A549 (cell line): ENCODE results near the gene ATG10. TPM values are rescaled to one million over a fixed set of nuclear protein-coding genes. Genes with fewer than 3 reads are reported as not detected.

Experiments used
- ATAC-seq, 2 experiments: fragments of 200-7000 bp in 1 of 2; fragments of >200 bp in 1 of 2; cut with Nextera tagmentation in 1 of 2; cut with Tn5 transposase in 1 of 2; 3 replicates each; pipeline versions ENCODE4 v1.8.0 to v1.9.1; 2018 to 2020; ENCODE audit warnings: mild to moderate bottlenecking in 1 of 2, moderate library complexity in 1 of 2
- CTCF ChIA-PET: fragments of 300-600 bp; sonication (Branson Sonifier 250); formaldehyde crosslinking; extraction: SDS; loops from one replicate; lab custom pipeline; 2021; ENCODE audit warnings: antibody characterized with exemption, inconsistent platforms; lab: Yijun Ruan, JAX
- POLR2A ChIA-PET: fragments of 350-600 bp; formaldehyde crosslinking; extraction: SDS; loops from one replicate; lab custom pipeline; 2021; ENCODE audit warnings: antibody characterized with exemption, inconsistent platforms; lab: Yijun Ruan, JAX
- DNase-seq, 2 experiments: peaks; one replicate each; pipeline versions ENCODE4 v3.0.0 to v3.0.0-alpha.2; 2011 to 2016; ENCODE audit warnings: low read depth in 1 of 2, low spot score in 1 of 2
- FAIRE-seq: peaks from 2 replicates; lab custom pipeline; 2011; peaks lifted over from hg19 to GRCh38; lab: Jason Lieb, UNC
- H3K27ac ChIP-seq, 2 experiments: fragments of >200 bp; sonication (Bioruptor Twin); formaldehyde crosslinking; 3 replicates each; pipeline ENCODE4 v1.5.1; 2016 to 2017
- H3K4me1 ChIP-seq: fragments of >200 bp; sonication (Bioruptor Twin); formaldehyde crosslinking; 3 replicates; pipeline ENCODE4 v1.6.1; 2016
- H3K4me2 ChIP-seq: fragments of >200 bp; sonication (Bioruptor Twin); formaldehyde crosslinking; 3 replicates; pipeline ENCODE4 v1.6.1; 2016
- H3K4me3 ChIP-seq: fragments of >200 bp; sonication (Bioruptor Twin); formaldehyde crosslinking; 3 replicates; pipeline ENCODE4 v1.5.1; 2016
- H3K9me3 ChIP-seq: fragments of >200 bp; sonication (Bioruptor Twin); formaldehyde crosslinking; 3 replicates; pipeline ENCODE4 v1.6.1; 2016
- CBX2 ChIP-seq: fragments of 200-600 bp; sonication (generic); IDR thresholded peaks from 2 replicates; pipeline ENCODE4 v1.6.1; 2016; ENCODE audit warnings: low read depth, mild to moderate bottlenecking, borderline replicate concordance
- ESRRA ChIP-seq: fragments of 150-350 bp; IDR thresholded peaks from 2 replicates; pipeline ENCODE4 v1.6.1; 2014; ENCODE audit warnings: mild to moderate bottlenecking, low read length, borderline replicate concordance
- JUNB ChIP-seq: fragments of >200 bp; sonication (Bioruptor Twin); formaldehyde crosslinking; IDR thresholded peaks from 2 replicates; pipeline ENCODE4 v1.6.1; 2016
- KDM1A ChIP-seq: fragments of 200-600 bp; sonication (generic); IDR thresholded peaks from 2 replicates; pipeline ENCODE4 v1.6.1; 2016; ENCODE audit warnings: low read depth, mild to moderate bottlenecking
- KDM5A ChIP-seq: fragments of 200-600 bp; sonication (generic); IDR thresholded peaks from 2 replicates; pipeline ENCODE4 v1.6.1; 2016; ENCODE audit warnings: antibody characterized with exemption, mild to moderate bottlenecking
- NFE2L2 ChIP-seq: fragments of 150-350 bp; conservative IDR thresholded peaks from 2 replicates; pipeline ENCODE4 v1.6.1; 2014; ENCODE audit warnings: low read length
- NR3C1 ChIP-seq: fragments of >200 bp; sonication (Bioruptor Twin); formaldehyde crosslinking; IDR thresholded peaks from 3 replicates; pipeline ENCODE4 v1.6.1; 2017
- POLR2A ChIP-seq: IDR thresholded peaks from 2 replicates; pipeline ENCODE4 v1.6.1; 2012; ENCODE audit warnings: mild to moderate bottlenecking, low read length
- RAD21 ChIP-seq, 2 experiments: fragments of >200 bp in 1 of 2; sonication (Bioruptor Twin) in 1 of 2; formaldehyde crosslinking in 1 of 2; IDR thresholded peaks in 1 of 2; conservative IDR thresholded peaks in 1 of 2; 2 replicates in 1 of 2; 3 replicates in 1 of 2; pipeline ENCODE4 v1.6.1; 2012 to 2018; ENCODE audit warnings: inconsistent platforms in 1 of 2
- RFX5 ChIP-seq: fragments of 450-650 bp; IDR thresholded peaks from 2 replicates; pipeline ENCODE4 v1.7.1; 2014; ENCODE audit warnings: antibody characterized with exemption, mild to moderate bottlenecking, moderate library complexity
- SREBF2 ChIP-seq: fragments of 450-650 bp; IDR thresholded peaks from 2 replicates; pipeline ENCODE4 v1.6.1; 2014; ENCODE audit warnings: mild to moderate bottlenecking, moderate library complexity
- ZC3H11A ChIP-seq: fragments of 450-650 bp; IDR thresholded peaks from 2 replicates; pipeline ENCODE4 v1.6.1; 2014; ENCODE audit warnings: antibody characterized with exemption, mild to moderate bottlenecking
- WGBS: methylation state at CpG from one replicate; pipeline ENCODE4 v1.1.6; 2017; ENCODE audit errors: missing lambda C conversion rate; 5-methylcytosine and 5-hydroxymethylcytosine counted together
- polyA plus RNA-seq, 4 experiments: library from polyadenylated mRNA; depleted of rRNA in 3 of 4; stranded (reverse); fragments of >200 nt; fragmentation: RNase III in 1 of 4; extraction: RNeasy Plus Mini Kit Qiagen cat#74134 plus additional on column Dnase treatment in 1 of 4; gene quantifications; 2 replicates in 3 of 4; 3 replicates in 1 of 4; pipeline ENCODE4 v1.2.3, GENCODE V29; 2011 to 2017
- TF ChIP-seq, protein P1 (sequence below): fragments of >200 bp; sonication (Bioruptor Twin); formaldehyde crosslinking; IDR thresholded peaks from 3 replicates; pipeline ENCODE4 v1.5.1; 2016
- TF ChIP-seq, protein P2 (sequence below): fragments of >200 bp; sonication (Bioruptor Twin); formaldehyde crosslinking; IDR thresholded peaks from 2 replicates; pipeline ENCODE4 v1.6.1; 2016
- TF ChIP-seq, protein P3 (sequence below): fragments of 250-450 bp; sonication (Bioruptor Pico); IDR thresholded peaks from 2 replicates; pipeline ENCODE4 v1.5.0; 2020; ENCODE audit warnings: low read depth, mild to moderate bottlenecking, moderate library complexity
- TF ChIP-seq, protein P4 (sequence below): IDR thresholded peaks from 2 replicates; pipeline ENCODE4 v1.6.1; 2012
- TF ChIP-seq, protein P5 (sequence below): fragments of 250-450 bp; sonication (Bioruptor Pico); IDR thresholded peaks from 2 replicates; pipeline ENCODE4 v1.5.0; 2021; ENCODE audit warnings: mild to moderate bottlenecking, moderate library complexity, borderline replicate concordance
- TF ChIP-seq, protein P6 (sequence below): fragments of 150-350 bp; IDR thresholded peaks from 2 replicates; pipeline ENCODE4 v1.6.1; 2014; ENCODE audit warnings: low read depth, mild to moderate bottlenecking, low read length
- TF ChIP-seq, protein P7 (sequence below): fragments of 200-600 bp; sonication (generic); IDR thresholded peaks from 2 replicates; pipeline ENCODE4 v1.6.1; 2016; ENCODE audit warnings: antibody characterized with exemption, mild to moderate bottlenecking, moderate library complexity

The ATG10 gene
- polyA plus RNA-seq, 2 of the 4 experiments (the other 2 are of a cell fraction) = 12.7 to 17.9 TPM

DNA sequence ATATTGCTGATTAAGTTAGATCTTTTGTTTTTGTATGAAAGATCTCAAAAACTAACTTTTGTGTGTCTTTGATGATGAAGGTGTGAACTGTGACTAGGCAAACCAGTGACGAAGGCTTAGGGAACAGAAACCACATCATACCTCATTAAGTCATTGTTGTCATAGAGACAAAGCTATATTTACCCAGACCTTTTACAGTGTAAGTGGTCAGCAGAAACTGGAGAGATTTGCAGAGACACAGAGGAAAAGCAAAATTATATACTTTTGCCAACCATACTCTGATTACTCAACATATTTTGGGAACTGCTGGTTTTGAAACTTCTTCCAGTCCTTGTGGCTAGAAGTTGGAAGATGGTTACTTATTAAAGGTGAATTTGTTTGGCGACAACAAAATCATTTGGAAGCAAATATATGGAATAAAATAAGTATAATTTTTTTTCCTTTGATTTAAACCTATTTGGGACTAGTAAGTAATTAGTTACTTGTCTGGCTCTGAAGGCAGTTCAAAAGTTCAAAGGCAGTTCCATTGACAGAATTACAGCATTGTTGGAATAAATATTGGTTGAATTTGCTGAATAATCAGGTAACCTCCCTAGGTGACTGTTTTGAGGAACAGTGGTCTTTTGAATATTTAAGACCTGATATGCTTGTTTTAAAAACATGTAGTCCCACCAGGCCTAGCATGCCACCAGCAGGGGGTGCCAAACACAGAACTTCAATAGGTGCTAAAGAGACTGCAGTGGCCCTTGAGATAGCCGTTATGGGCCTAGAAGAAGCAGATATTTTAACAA is 202.5 kb downstream of the ATG10 start (continued):
- TF ChIP-seq, protein P1, sequence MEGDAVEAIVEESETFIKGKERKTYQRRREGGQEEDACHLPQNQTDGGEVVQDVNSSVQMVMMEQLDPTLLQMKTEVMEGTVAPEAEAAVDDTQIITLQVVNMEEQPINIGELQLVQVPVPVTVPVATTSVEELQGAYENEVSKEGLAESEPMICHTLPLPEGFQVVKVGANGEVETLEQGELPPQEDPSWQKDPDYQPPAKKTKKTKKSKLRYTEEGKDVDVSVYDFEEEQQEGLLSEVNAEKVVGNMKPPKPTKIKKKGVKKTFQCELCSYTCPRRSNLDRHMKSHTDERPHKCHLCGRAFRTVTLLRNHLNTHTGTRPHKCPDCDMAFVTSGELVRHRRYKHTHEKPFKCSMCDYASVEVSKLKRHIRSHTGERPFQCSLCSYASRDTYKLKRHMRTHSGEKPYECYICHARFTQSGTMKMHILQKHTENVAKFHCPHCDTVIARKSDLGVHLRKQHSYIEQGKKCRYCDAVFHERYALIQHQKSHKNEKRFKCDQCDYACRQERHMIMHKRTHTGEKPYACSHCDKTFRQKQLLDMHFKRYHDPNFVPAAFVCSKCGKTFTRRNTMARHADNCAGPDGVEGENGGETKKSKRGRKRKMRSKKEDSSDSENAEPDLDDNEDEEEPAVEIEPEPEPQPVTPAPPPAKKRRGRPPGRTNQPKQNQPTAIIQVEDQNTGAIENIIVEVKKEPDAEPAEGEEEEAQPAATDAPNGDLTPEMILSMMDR = peak; percentile 70
- peak; percentile 33 to 59; a peak in 3 of 5 replicates for TF ChIP-seq RAD21 (conservative IDR thresholded peaks at IDR 0.05 in 1 of 2, IDR thresholded peaks at IDR 0.05 in 1 of 2)
- TF ChIP-seq, all 56 proteins: peak for 4

DNA sequence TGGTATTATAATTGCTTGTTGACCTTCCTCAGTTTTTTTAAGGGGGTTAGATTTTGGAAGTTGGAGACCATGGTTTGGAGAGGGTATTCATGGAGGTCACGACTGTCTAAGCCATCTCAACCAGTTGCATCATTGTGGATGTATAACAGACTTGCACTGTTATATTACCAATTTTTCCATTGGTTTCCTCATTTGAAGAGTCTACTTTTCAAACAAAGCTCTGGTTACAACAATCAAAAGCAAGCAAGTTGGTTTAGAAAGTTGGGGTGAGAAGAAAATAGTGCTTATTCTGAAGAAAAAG is 203.0 kb downstream of the ATG10 start:
- Histone ChIP-seq H3K4me2 (no peak overlapping the region), H3K27ac (no peak overlapping the region), H3K4me3 (no peak overlapping the region), H3K4me1 (peaks cover 8% of the 10 kb centered on the region; the same call in 2 of the 3 replicates), H3K9me3 (no peaks in the 10 kb centered on the region)
- CTCF ChIA-PET = interaction anchor here (0.7 to 0.9 kb wide), 2 partner anchors 44 to 50 kb away, joined by 3 read pairs; no protein-coding TSS in a partner anchor
- POLR2A ChIA-PET = no interaction called here
- WGBS = 97% methylated on average over 1 of the region's 1 CpG
- DNase-seq (no peak), ATAC-seq (0 out of 6 replicates have a peak, but pooled peaks of 1 of the 2 experiments have one; percentile 13), FAIRE-seq (no peak)
- TF ChIP-seq, protein P2, sequence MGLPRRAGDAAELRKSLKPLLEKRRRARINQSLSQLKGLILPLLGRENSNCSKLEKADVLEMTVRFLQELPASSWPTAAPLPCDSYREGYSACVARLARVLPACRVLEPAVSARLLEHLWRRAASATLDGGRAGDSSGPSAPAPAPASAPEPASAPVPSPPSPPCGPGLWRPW = no peak
- TF ChIP-seq RFX5 (no peak), JUNB (no peak), ESRRA (no peak), CBX2 (no peak), POLR2A (no peak), KDM5A (no peak), ZC3H11A (no peak), RAD21 (conservative IDR thresholded peaks at IDR 0.05 in 1 of 2, IDR thresholded peaks at IDR 0.05 in 1 of 2) (no peak), NFE2L2 (no peak)
- TF ChIP-seq, protein P3, sequence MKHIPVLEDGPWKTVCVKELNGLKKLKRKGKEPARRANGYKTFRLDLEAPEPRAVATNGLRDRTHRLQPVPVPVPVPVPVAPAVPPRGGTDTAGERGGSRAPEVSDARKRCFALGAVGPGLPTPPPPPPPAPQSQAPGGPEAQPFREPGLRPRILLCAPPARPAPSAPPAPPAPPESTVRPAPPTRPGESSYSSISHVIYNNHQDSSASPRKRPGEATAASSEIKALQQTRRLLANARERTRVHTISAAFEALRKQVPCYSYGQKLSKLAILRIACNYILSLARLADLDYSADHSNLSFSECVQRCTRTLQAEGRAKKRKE (CRISPR knock-in tag) = no peak
- TF ChIP-seq, protein P4, sequence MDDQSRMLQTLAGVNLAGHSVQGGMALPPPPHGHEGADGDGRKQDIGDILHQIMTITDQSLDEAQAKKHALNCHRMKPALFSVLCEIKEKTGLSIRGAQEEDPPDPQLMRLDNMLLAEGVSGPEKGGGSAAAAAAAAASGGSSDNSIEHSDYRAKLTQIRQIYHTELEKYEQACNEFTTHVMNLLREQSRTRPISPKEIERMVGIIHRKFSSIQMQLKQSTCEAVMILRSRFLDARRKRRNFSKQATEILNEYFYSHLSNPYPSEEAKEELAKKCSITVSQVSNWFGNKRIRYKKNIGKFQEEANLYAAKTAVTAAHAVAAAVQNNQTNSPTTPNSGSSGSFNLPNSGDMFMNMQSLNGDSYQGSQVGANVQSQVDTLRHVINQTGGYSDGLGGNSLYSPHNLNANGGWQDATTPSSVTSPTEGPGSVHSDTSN = no peak
- TF ChIP-seq, protein P5, sequence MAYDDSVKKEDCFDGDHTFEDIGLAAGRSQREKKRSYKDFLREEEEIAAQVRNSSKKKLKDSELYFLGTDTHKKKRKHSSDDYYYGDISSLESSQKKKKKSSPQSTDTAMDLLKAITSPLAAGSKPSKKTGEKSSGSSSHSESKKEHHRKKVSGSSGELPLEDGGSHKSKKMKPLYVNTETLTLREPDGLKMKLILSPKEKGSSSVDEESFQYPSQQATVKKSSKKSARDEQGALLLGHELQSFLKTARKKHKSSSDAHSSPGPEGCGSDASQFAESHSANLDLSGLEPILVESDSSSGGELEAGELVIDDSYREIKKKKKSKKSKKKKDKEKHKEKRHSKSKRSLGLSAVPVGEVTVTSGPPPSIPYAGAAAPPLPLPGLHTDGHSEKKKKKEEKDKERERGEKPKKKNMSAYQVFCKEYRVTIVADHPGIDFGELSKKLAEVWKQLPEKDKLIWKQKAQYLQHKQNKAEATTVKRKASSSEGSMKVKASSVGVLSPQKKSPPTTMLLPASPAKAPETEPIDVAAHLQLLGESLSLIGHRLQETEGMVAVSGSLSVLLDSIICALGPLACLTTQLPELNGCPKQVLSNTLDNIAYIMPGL (CRISPR knock-in tag) = no peak

DNA sequence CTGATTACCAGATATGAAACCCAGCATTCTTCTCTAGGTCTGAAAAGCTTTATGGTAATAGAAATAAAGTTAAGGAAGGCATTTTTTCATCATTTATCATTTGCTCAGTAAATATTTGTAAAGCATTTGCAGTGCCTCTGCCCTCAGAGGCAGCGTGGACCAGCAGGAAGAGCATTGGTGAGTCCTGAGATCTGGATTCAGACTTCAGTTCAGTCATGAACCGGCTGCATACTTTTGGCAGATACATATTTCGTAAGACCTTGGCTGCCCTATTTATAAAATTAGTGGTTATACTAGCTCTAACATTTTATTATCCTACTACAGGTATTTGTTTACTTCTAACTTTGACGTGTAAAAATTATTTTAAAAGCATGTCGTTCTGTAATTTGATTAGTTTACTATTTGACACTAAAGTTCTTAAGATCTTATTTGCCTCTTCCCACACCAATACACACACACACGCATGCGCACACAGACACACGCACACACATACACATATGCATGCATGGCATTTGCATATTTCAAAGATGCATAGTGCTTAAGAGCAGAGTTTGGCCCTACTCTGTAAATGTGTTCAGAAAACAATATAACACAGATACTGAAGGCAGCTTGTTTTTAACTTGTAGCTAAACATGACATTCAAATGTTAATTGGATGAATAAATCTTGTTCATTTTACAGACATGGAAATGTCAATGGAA is 204.4 kb downstream of the ATG10 start:
- WGBS = 75% methylated on average over 8 of the region's 8 CpGs
- FAIRE-seq (peak; percentile 23), DNase-seq (no peak), ATAC-seq (no peak)
- Histone ChIP-seq H3K27ac (no peak overlapping the region), H3K4me1 (peaks cover 8% of the 10 kb centered on the region; the same call in 2 of the 3 replicates), H3K9me3 (no peaks in the 10 kb centered on the region), H3K4me3 (no peak overlapping the region), H3K4me2 (no peak overlapping the region)
- POLR2A ChIA-PET = no interaction called here
- CTCF ChIA-PET = interaction anchor here (0.6 to 2.6 kb wide), 4 partner anchors 10 to 56 kb away, joined by 3 to 10 read pairs (median 6); no protein-coding TSS in a partner anchor
- TF ChIP-seq KDM1A (no peak), SREBF2 (no peak), NR3C1 (no peak)
- TF ChIP-seq, protein P6, sequence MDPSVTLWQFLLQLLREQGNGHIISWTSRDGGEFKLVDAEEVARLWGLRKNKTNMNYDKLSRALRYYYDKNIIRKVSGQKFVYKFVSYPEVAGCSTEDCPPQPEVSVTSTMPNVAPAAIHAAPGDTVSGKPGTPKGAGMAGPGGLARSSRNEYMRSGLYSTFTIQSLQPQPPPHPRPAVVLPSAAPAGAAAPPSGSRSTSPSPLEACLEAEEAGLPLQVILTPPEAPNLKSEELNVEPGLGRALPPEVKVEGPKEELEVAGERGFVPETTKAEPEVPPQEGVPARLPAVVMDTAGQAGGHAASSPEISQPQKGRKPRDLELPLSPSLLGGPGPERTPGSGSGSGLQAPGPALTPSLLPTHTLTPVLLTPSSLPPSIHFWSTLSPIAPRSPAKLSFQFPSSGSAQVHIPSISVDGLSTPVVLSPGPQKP = no peak
- TF ChIP-seq, protein P7, sequence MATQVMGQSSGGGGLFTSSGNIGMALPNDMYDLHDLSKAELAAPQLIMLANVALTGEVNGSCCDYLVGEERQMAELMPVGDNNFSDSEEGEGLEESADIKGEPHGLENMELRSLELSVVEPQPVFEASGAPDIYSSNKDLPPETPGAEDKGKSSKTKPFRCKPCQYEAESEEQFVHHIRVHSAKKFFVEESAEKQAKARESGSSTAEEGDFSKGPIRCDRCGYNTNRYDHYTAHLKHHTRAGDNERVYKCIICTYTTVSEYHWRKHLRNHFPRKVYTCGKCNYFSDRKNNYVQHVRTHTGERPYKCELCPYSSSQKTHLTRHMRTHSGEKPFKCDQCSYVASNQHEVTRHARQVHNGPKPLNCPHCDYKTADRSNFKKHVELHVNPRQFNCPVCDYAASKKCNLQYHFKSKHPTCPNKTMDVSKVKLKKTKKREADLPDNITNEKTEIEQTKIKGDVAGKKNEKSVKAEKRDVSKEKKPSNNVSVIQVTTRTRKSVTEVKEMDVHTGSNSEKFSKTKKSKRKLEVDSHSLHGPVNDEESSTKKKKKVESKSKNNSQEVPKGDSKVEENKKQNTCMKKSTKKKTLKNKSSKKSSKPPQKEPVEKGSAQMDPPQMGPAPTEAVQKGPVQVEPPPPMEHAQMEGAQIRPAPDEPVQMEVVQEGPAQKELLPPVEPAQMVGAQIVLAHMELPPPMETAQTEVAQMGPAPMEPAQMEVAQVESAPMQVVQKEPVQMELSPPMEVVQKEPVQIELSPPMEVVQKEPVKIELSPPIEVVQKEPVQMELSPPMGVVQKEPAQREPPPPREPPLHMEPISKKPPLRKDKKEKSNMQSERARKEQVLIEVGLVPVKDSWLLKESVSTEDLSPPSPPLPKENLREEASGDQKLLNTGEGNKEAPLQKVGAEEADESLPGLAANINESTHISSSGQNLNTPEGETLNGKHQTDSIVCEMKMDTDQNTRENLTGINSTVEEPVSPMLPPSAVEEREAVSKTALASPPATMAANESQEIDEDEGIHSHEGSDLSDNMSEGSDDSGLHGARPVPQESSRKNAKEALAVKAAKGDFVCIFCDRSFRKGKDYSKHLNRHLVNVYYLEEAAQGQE = no peak
